ENCODE data around the gene PPP1R12A. TPM values are rescaled to one million over a fixed set of nuclear protein-coding genes. Genes with fewer than 3 reads are reported as not detected.

The PPP1R12A gene
- total and polyA plus RNA-seq, 2 of the 4 experiments (the other 2 are of a cell fraction): 47.7 to 112 TPM

GRCh38 chr12:79933043-79933442 lies 1.9 kb downstream of the PPP1R12A start:
- peak overlapping the region; percentile 93 for H3K4me3 ChIP-seq (ENCODE audit: insufficient read depth, low read depth, low read length)
- H4K5ac ChIP-seq (ENCODE audit: low read depth, low read length): no peak overlapping the region
- H3K79me1 ChIP-seq (ENCODE audit: low read depth in 1 of 2, low read length in 2 of 2): peaks cover 12 to 31% of the 10 kb centered on the region in 2 experiments; a peak in 3 of 4 replicates
- H3K27ac ChIP-seq (ENCODE audit: insufficient read depth, low read length): peak overlapping the region; percentile 24; the same call in 1 of the 2 replicates
- H3K4me1 ChIP-seq (ENCODE audit: control insufficient read depth, insufficient read depth, low read length): peaks cover 5% of the 10 kb centered on the region
- no TSS peak for BruUV-seq (replicated peaks)
- H3K4me2 ChIP-seq (ENCODE audit: low read depth, low read length): peak overlapping the region; percentile 95
- intact Hi-C loops (cut with micrococcal nuclease) (loop anchor here (2.0 to 10.0 kb wide), 5 partner anchors 108 to 511 kb away; partner anchors contain the start of gene PAWR), dilution Hi-C loops (cut with HindIII; ENCODE audit: low sequenced_read_pairs, unreplicated experiment) (no loop called here), in situ Hi-C loops (cut with MboI; ENCODE audit: low sequenced_read_pairs) (loop anchor here (10.0 to 25.0 kb wide), 2 partner anchors 252 to 521 kb away; no protein-coding TSS in a partner anchor)
- peak overlapping the region; percentile 96 for H2BK5ac ChIP-seq (ENCODE audit: low read depth, low read length, poor library complexity, severe bottlenecking)
- peak overlapping the region; percentile 66; the same call in 1 of the 2 replicates for H3K23ac ChIP-seq (ENCODE audit: low read depth, low read length)
- H3K9me1 ChIP-seq (ENCODE audit: insufficient read depth, low read length): peaks cover 7% of the 10 kb centered on the region
- no peak for DNase-seq
- no peaks in the 10 kb centered on the region for H3K27me3 ChIP-seq (ENCODE audit: control insufficient read depth, insufficient read depth, low read length)
- no peaks in the 10 kb centered on the region for H3K9me3 ChIP-seq (ENCODE audit: control insufficient read depth, insufficient read depth, low read length)
- no peak for ATAC-seq (ENCODE audit: low read depth)
- peaks cover 42% of the 10 kb centered on the region for H4K20me1 ChIP-seq (ENCODE audit: insufficient read depth, low read length)
- peak overlapping the region; percentile 90 for H3K56ac ChIP-seq (ENCODE audit: extremely low read depth, insufficient read depth, low read length)
- TF ChIP-seq POLR2A (IDR thresholded peaks at IDR 0.05; ENCODE audit: low read depth, low read length) (no peak), MXI1 (IDR thresholded peaks at IDR 0.05; ENCODE audit: borderline replicate concordance, low read depth, low read length) (no peak), CTCF (conservative IDR thresholded peaks at IDR 0.05; ENCODE audit: low read depth, low read length) (no peak), RFX5 (IDR thresholded peaks at IDR 0.05; ENCODE audit: low read depth, low read length) (no peak), MAFK (IDR thresholded peaks at IDR 0.05; ENCODE audit: low read depth, low read length) (no peak)
- H4K91ac ChIP-seq (ENCODE audit: insufficient read depth, low read depth, low read length): no peak overlapping the region
- no peak overlapping the region for H3K18ac ChIP-seq (ENCODE audit: low read depth, low read length)
- ChIA-PET CTCF (interaction anchor here (0.7 kb wide), 1 partner anchor 513 kb away, joined by 3 read pairs; no protein-coding TSS in a partner anchor), POLR2A (ENCODE audit: unreplicated experiment) (no interaction called here)
- H2AK9ac ChIP-seq (replicated peaks; ENCODE audit: low read depth, low read length, poor library complexity): no peak overlapping the region
- no peak overlapping the region for H2BK120ac ChIP-seq (ENCODE audit: low read depth, low read length)
- peak overlapping the region; percentile 58; the same call in 1 of the 2 replicates for H3K14ac ChIP-seq (replicated peaks; ENCODE audit: low read depth, low read length)
- no peak overlapping the region for H4K8ac ChIP-seq (ENCODE audit: low read depth in 2 of 2, low read length in 2 of 2)
- no peak overlapping the region for H2AK5ac ChIP-seq (ENCODE audit: low read depth, low read length)
- no peaks in the 10 kb centered on the region for H3K36me3 ChIP-seq (ENCODE audit: control insufficient read depth, insufficient read depth, low read length)
- H2AFZ ChIP-seq (replicated peaks; ENCODE audit: low read length, poor library complexity): no peak overlapping the region
- WGBS, 2 experiments (ENCODE audit: extremely low coverage in 2 of 2, insufficient read length in 1 of 2): no CpG with 5 or more reads among the region's 2 CpGs
- H3K9ac ChIP-seq (ENCODE audit: low read depth, low read length): peak overlapping the region; percentile 99; the same call in 1 of the 2 replicates
- H2BK20ac ChIP-seq (ENCODE audit: low read depth, low read length): no peak overlapping the region
- no peak overlapping the region for H3K4ac ChIP-seq (ENCODE audit: low read depth, low read length)
- H2BK15ac ChIP-seq (ENCODE audit: low read depth, low read length): no peak overlapping the region
